OCI-LY7 (cell line): ENCODE measurements around the gene PHF12. TPM values are rescaled to one million over a fixed set of nuclear protein-coding genes. Genes with fewer than 3 reads are reported as not detected.

Source experiments
- BruUV-seq: library from RNA; stranded (reverse); fragments of 400-500 nt; replicated peaks from 2 replicates; lab custom pipeline; 2021; lab: Mats Ljungman, UMichigan
- CTCF ChIA-PET: fragments of 300-600 bp; sonication (Branson Sonifier 250); formaldehyde crosslinking; loops from one replicate; lab custom pipeline; 2022; ENCODE audit warnings: antibody characterized with exemption; ENCODE audit not compliant: unreplicated experiment; lab: Charles Lee
- POLR2A ChIA-PET: fragments of 300-600 bp; sonication (Branson Sonifier 250); formaldehyde crosslinking; loops from one replicate; lab custom pipeline; 2022; ENCODE audit warnings: antibody characterized with exemption; lab: Charles Lee
- DNase-seq: peaks from one replicate; pipeline ENCODE4 v3.0.0-alpha.2; 2015; ENCODE audit warnings: low spot score
- H2AFZ ChIP-seq: fragments of 200-600 bp; sonication (generic), shearing (Covaris generic); 2 replicates; pipeline ENCODE4 v1.6.1; 2014; ENCODE audit warnings: mild to moderate bottlenecking, antibody characterized with exemption, low read length, moderate library complexity
- H3K27ac ChIP-seq: fragments of 200-600 bp; sonication (generic); 2 replicates; pipeline ENCODE4 v1.5.1; 2014; ENCODE audit warnings: mixed run types, low read depth, mild to moderate bottlenecking, moderate library complexity, low read length, inconsistent platforms; ENCODE audit not compliant: poor library complexity, severe bottlenecking
- H3K36me3 ChIP-seq: fragments of 200-600 bp; sonication (generic); 2 replicates; pipeline ENCODE4 v1.6.1; 2014; ENCODE audit warnings: mild to moderate bottlenecking, antibody characterized with exemption, low read length, moderate library complexity, mixed read lengths; ENCODE audit not compliant: insufficient read depth
- H3K4me1 ChIP-seq: fragments of 200-600 bp; sonication (generic); 2 replicates; pipeline ENCODE4 v1.5.1; 2014; ENCODE audit warnings: mild to moderate bottlenecking, low read length; ENCODE audit not compliant: insufficient read depth, poor library complexity, severe bottlenecking
- H3K4me2 ChIP-seq: fragments of 200-600 bp; sonication (generic); 2 replicates; pipeline ENCODE4 v1.6.1; 2014; ENCODE audit warnings: mild to moderate bottlenecking, low read length
- H3K4me3 ChIP-seq: fragments of 200-600 bp; sonication (generic); 2 replicates; pipeline ENCODE4 v1.5.1; 2014; ENCODE audit warnings: mild to moderate bottlenecking, low read depth, low read length; ENCODE audit not compliant: poor library complexity, severe bottlenecking
- H3K79me2 ChIP-seq: fragments of 200-600 bp; sonication (generic); 2 replicates; pipeline ENCODE4 v1.6.1; 2016; ENCODE audit warnings: low read depth, mild to moderate bottlenecking, low read length, moderate library complexity, mixed read lengths; ENCODE audit not compliant: insufficient read depth
- H3K9me2 ChIP-seq: fragments of 200-600 bp; sonication (generic); 2 replicates; pipeline ENCODE4 v1.6.1; 2016; ENCODE audit warnings: mild to moderate bottlenecking, low read length, mixed read lengths; ENCODE audit not compliant: insufficient read depth
- H3K9me3 ChIP-seq: fragments of 200-600 bp; sonication (generic); 2 replicates; pipeline ENCODE4 v1.6.1; 2014; ENCODE audit warnings: mild to moderate bottlenecking, mixed run types, low read length, mixed read lengths
- H4K20me1 ChIP-seq: fragments of 200-600 bp; sonication (generic); 2 replicates; pipeline ENCODE4 v1.6.1; 2014; ENCODE audit warnings: mild to moderate bottlenecking, antibody characterized with exemption, low read length, moderate library complexity, mixed read lengths; ENCODE audit not compliant: insufficient read depth
- CTCF ChIP-seq: fragments of 200-600 bp; sonication (generic); conservative IDR thresholded peaks from 2 replicates; pipeline ENCODE4 v1.5.1; 2014; ENCODE audit warnings: mild to moderate bottlenecking, antibody characterized with exemption, low read length, moderate library complexity, mixed read lengths
- EZH2phosphoT487 ChIP-seq: fragments of 200-600 bp; sonication (generic); IDR thresholded peaks from 2 replicates; pipeline ENCODE4 v1.6.1; 2018; ENCODE audit warnings: low read depth, borderline replicate concordance, mild to moderate bottlenecking, mixed run types, antibody characterized with exemption, low read length, moderate library complexity, mixed read lengths
- intact Hi-C: fragments of 100-400 bp; cut with micrococcal nuclease; formaldehyde crosslinking; loops from one replicate; pipeline ENCODE4 v1.10.0; 2022; ENCODE audit not compliant: unreplicated experiment
- total RNA-seq, 2 experiments: library from RNA; depleted of rRNA in 1 of 2; stranded (reverse); fragments of >200 nt in 1 of 2; shearing (Covaris generic) in 1 of 2; gene quantifications; 2 replicates each; pipeline ENCODE4 v1.2.3, GENCODE V29; 2014 to 2022

The PHF12 gene
- total RNA-seq, 2 experiments from 2014 or later: 40.6 to 62.5 TPM

DNA sequence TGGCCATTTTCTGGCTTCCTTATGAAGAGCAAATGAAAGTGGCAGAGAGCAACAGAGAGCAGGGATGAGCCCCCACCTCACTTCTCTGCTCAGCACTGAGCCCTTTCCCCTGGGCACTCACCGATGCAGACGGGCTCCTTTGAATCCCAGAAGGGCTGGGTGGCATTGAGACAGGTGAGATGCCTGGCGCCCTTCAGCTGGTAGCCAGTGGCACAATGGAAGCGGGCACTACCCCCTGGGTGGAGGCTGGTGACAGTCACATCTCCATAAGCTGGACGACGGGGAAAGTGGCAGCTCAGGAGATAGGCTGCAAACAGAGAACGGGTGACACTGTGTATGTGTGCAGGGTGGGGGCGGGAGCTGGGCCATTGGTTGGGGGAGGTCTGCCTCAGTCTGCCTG is 12.5 kb upstream of the PHF12 start:
- H3K4me3 ChIP-seq: no peak overlapping the region
- no peak overlapping the region for H3K4me2 ChIP-seq
- CTCF ChIA-PET: interaction anchor here (2.3 kb wide), 1 partner anchor 153 kb away, joined by 16 read pairs; no protein-coding TSS in a partner anchor
- no peaks in the 10 kb centered on the region for H3K36me3 ChIP-seq
- no peak for DNase-seq
- BruUV-seq: no TSS peak
- no peaks in the 10 kb centered on the region for H3K9me3 ChIP-seq
- H4K20me1 ChIP-seq: no peaks in the 10 kb centered on the region
- H3K4me1 ChIP-seq: peaks cover 7% of the 10 kb centered on the region
- no peak overlapping the region for H2AFZ ChIP-seq
- H3K9me2 ChIP-seq: no peaks in the 10 kb centered on the region
- no peaks in the 10 kb centered on the region for H3K79me2 ChIP-seq
- POLR2A ChIA-PET: interaction anchor here (0.6 to 1.4 kb wide), 2 partner anchors 38 to 174 kb away, joined by 3 read pairs; no protein-coding TSS in a partner anchor
- TF ChIP-seq CTCF (no peak), EZH2phosphoT487 (no peak)
- intact Hi-C loops: no loop called here
- H3K27ac ChIP-seq: no peak overlapping the region

DNA sequence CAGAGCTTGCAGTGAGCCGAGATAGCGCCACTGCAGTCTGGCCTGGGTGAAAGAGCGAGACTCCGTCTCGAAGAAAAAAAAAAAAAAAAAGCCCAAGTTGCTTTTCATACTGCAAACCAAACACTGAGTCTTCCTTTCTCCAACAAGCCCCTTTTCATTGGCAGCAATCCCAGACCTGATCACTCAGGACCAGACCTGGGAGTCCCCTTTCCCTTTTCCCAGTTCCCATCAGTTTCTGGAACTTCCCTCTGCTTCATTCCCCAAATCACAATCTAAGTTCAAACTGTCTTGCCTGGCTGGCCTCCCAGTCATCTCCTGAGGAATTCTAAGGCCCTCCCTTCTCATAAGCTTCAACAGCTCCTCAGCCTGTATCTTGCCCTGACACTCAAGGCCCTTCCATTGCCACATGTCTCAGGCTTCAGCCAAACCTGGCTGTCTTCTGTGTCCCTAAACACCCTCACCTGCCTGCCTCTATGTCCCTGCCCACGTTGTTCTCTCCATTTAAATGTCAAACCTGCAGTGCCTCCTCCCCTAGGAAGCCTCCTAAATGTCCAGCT is 11.8 kb upstream of the PHF12 start:
- Histone ChIP-seq H3K4me3 (no peak overlapping the region), H3K4me1 (peaks cover 7% of the 10 kb centered on the region), H3K4me2 (no peak overlapping the region), H3K27ac (no peak overlapping the region), H3K36me3 (no peaks in the 10 kb centered on the region), H3K9me3 (no peaks in the 10 kb centered on the region), H3K79me2 (no peaks in the 10 kb centered on the region), H3K9me2 (no peaks in the 10 kb centered on the region), H4K20me1 (no peaks in the 10 kb centered on the region), H2AFZ (no peak overlapping the region)
- POLR2A ChIA-PET: interaction anchor here (0.6 to 0.7 kb wide), 3 partner anchors 104 to 208 kb away, joined by 3 to 4 read pairs (median 4); no protein-coding TSS in a partner anchor
- intact Hi-C loops: no loop called here
- no peak for DNase-seq
- TF ChIP-seq EZH2phosphoT487 (no peak), CTCF (no peak)
- BruUV-seq: no TSS peak
- CTCF ChIA-PET: no interaction called here

GRCh38 chr17:28961391-28961790 is 10.1 kb upstream of the PHF12 start:
- TF ChIP-seq EZH2phosphoT487 (no peak), CTCF (no peak)

More at GRCh38 chr17:28961391-28961790, 10.1 kb upstream of the PHF12 start:
- POLR2A ChIA-PET: no interaction called here
- no peaks in the 10 kb centered on the region for H3K9me2 ChIP-seq
- H3K36me3 ChIP-seq: no peaks in the 10 kb centered on the region
- no peaks in the 10 kb centered on the region for H3K4me1 ChIP-seq
- CTCF ChIA-PET: interaction anchor here (0.9 kb wide), 1 partner anchor 99 kb away, joined by 5 read pairs; no protein-coding TSS in a partner anchor
- no peaks in the 10 kb centered on the region for H3K9me3 ChIP-seq
- H2AFZ ChIP-seq: no peak overlapping the region
- no TSS peak for BruUV-seq
- intact Hi-C loops: no loop called here
- H3K4me3 ChIP-seq: no peak overlapping the region
- H3K4me2 ChIP-seq: no peak overlapping the region
- DNase-seq: no peak
- H4K20me1 ChIP-seq: no peaks in the 10 kb centered on the region
- H3K27ac ChIP-seq: no peak overlapping the region
- no peaks in the 10 kb centered on the region for H3K79me2 ChIP-seq
